ENCODE data around the gene ATP6V0B. TPM values are rescaled to one million over a fixed set of nuclear protein-coding genes. Genes with fewer than 3 reads are reported as not detected.

Gene ATP6V0B
- total RNA-seq, 2 experiments from 2014 or later, result 42.9 to 47.0 TPM

DNA sequence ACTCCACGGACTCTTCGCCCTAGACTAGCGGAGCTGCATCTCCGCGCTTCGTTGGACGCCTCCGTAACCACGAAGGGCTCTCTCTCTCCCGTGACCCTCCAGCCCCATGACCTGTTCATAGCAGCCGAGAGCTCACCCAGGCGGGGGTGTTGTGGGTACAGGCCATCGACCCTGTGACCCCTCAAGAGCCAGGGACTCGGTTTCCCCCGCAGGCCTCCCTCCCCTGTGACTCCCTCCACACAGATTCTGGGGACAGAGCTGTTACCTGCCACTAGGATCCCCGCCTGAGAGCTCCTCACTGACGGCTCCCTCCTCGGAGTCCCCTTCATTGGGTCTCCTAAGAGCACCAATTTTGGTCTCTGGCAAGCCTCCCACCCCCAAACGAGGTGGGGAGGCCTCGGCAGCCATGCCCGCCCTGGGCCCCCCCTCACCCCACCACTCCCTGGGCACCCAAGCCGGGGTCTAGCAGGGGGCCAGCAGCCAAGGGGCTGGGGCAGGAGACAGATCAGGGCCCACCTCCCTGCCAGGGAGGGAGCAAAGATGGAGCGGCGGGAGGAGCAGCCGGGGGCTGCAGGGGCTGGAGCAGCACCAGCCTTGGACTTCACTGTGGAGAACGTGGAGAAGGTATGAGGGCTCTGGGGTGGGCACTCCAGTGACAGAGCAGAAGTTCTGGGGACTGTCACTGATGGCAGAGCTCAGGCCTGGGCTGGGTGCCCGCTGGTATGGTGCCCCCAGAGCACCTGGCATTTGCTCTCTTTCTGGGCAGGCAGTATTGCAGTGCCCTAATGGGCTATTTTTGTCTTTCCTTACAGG is 27.5 kb upstream of the ATP6V0B start:
- ATAC-seq (ENCODE audit: poor library complexity) (no peak), DNase-seq (peak in 1 of 14 experiments; percentile 6)
- no peaks in the 10 kb centered on the region for H3K9me3 Mint-ChIP-seq
- Histone ChIP-seq H3K27me3 (ENCODE audit: control insufficient read depth in 1 of 2, insufficient read depth in 2 of 2, low read length in 2 of 2) (no peaks in the 10 kb centered on the region), H3K4me1 (ENCODE audit: insufficient read depth, low read length) (peaks cover 36% of the 10 kb centered on the region), H3K36me3 (ENCODE audit: insufficient read depth, low read length) (peaks cover 9% of the 10 kb centered on the region), H3K4me3 (ENCODE audit: low read length) (peak overlapping the region; percentile 94), H3K27ac (ENCODE audit: low read depth in 1 of 2, low read length in 2 of 2) (peak overlapping the region; percentile 93 to 94), H3K9me3 (ENCODE audit: control insufficient read depth in 1 of 2, insufficient read depth in 1 of 2, low read length in 2 of 2) (no peaks in the 10 kb centered on the region)
- TF ChIP-seq, protein P1, sequence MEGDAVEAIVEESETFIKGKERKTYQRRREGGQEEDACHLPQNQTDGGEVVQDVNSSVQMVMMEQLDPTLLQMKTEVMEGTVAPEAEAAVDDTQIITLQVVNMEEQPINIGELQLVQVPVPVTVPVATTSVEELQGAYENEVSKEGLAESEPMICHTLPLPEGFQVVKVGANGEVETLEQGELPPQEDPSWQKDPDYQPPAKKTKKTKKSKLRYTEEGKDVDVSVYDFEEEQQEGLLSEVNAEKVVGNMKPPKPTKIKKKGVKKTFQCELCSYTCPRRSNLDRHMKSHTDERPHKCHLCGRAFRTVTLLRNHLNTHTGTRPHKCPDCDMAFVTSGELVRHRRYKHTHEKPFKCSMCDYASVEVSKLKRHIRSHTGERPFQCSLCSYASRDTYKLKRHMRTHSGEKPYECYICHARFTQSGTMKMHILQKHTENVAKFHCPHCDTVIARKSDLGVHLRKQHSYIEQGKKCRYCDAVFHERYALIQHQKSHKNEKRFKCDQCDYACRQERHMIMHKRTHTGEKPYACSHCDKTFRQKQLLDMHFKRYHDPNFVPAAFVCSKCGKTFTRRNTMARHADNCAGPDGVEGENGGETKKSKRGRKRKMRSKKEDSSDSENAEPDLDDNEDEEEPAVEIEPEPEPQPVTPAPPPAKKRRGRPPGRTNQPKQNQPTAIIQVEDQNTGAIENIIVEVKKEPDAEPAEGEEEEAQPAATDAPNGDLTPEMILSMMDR (IDR thresholded peaks at IDR 0.05), result no peak
- intact Hi-C loops (cut with DNase I, micrococcal nuclease), result loop anchor here (2.0 to 10.0 kb wide), 7 partner anchors 185 to 1132 kb away; partner anchors contain the start of genes DMAP1 (in 1 of the 2), ELOVL1 (in 1 of the 2), ERMAP (in 1 of the 2) and HYI (in 1 of the 2)
- peak overlapping the region; percentile 91 for H3K27ac Mint-ChIP-seq
- H3K27me3 Mint-ChIP-seq, result no peaks in the 10 kb centered on the region
- ChIA-PET POLR2A (interaction anchor here (0.8 to 1.7 kb wide), 4 partner anchors 22 to 297 kb away, joined by 3 to 7 read pairs (median 6); partner anchors contain the start of genes ATP6V0B, B4GALT2, DPH2 and KDM4A), CTCF (interaction anchor here (1.1 to 2.2 kb wide), 3 partner anchors 13 to 28 kb away, joined by 4 to 24 read pairs (median 6); partner anchors contain the start of genes ARTN, ATP6V0B and DPH2)
- H3K36me3 Mint-ChIP-seq (ENCODE audit: low read depth), result peaks cover 15% of the 10 kb centered on the region
- peaks cover 64% of the 10 kb centered on the region for H3K4me1 Mint-ChIP-seq (ENCODE audit: low read depth)
- peak overlapping the region; percentile 91 for H3K4me3 Mint-ChIP-seq

DNA sequence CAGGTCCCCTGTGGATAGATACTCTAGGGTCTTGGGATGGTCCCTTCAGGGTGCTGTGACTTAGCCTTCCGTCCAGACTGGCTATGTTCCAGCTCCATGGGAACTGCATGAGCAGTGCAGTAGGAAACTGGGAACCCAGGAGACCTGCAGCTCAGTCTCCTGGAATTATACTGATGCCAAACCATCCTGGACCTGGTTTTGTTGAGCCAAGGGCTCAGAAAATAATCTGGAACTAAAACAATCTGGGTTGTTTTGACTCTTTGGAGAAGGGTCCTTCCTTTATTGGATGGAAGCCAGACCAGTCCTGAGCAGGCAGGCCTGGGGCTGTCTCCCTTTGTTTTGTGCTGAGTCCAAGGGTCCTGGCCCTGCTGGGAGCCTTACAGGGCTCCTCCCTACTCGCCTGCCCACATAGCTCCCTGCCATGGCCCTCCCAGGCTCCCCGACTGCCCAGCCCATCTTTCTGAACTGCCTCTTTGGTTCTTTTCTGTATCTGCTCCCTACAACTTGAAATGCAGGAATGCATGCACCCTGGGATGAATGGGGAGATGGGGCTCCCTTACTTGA is 26.8 kb upstream of the ATP6V0B start:
- Mint-ChIP-seq H3K9me3 (no peaks in the 10 kb centered on the region), H3K27me3 (no peaks in the 10 kb centered on the region), H3K4me1 (ENCODE audit: low read depth) (peaks cover 60% of the 10 kb centered on the region), H3K36me3 (ENCODE audit: low read depth) (peaks cover 15% of the 10 kb centered on the region), H3K27ac (peak overlapping the region; percentile 91), H3K4me3 (peak overlapping the region; percentile 82)
- Histone ChIP-seq H3K9me3 (ENCODE audit: control insufficient read depth in 1 of 2, insufficient read depth in 1 of 2, low read length in 2 of 2) (no peaks in the 10 kb centered on the region), H3K4me3 (ENCODE audit: low read length) (peak overlapping the region; percentile 94), H3K27ac (ENCODE audit: low read depth in 1 of 2, low read length in 2 of 2) (no peak overlapping the region), H3K27me3 (ENCODE audit: control insufficient read depth in 1 of 2, insufficient read depth in 2 of 2, low read length in 2 of 2) (no peaks in the 10 kb centered on the region), H3K36me3 (ENCODE audit: insufficient read depth, low read length) (peaks cover 9% of the 10 kb centered on the region), H3K4me1 (ENCODE audit: insufficient read depth, low read length) (peaks cover 36% of the 10 kb centered on the region)
- ChIA-PET POLR2A (interaction anchor here (1.7 kb wide), 1 partner anchor 27 kb away, joined by 7 read pairs; the partner anchor contains the start of gene ATP6V0B), CTCF (interaction anchor here (1.4 to 1.5 kb wide), 2 partner anchors 13 to 27 kb away, joined by 4 to 6 read pairs; partner anchors contain the start of gene ATP6V0B)
- TF ChIP-seq, protein P1 (IDR thresholded peaks at IDR 0.05), result no peak
- DNase-seq, result no peak
- intact Hi-C loops (cut with DNase I, micrococcal nuclease), result loop anchor here (1.0 to 10.0 kb wide), 8 partner anchors 20 to 1133 kb away; partner anchors contain the start of genes DMAP1 (in 1 of the 2), ELOVL1 (in 1 of the 2), ERMAP (in 1 of the 2) and HYI (in 1 of the 2)
- no peak for ATAC-seq (ENCODE audit: poor library complexity)

DNA sequence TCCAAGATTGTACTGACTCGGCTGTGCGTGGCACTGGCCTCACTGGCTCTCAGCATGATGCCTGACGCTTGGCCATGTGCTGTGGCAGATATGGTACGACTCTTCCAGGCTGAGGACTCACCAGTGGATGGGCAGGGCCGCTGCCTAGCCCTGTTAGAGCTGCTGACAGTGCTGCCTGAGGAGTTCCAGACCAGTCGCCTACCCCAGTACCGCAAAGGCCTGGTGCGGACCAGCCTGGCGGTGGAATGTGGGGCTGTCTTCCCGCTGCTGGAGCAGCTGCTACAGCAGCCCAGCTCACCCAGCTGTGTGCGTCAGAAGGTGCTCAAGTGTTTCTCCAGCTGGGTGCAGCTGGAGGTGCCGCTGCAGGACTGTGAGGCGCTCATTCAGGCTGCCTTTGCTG is 25.1 kb upstream of the ATP6V0B start:
- H3K4me1 Mint-ChIP-seq (ENCODE audit: low read depth), result peaks cover 56% of the 10 kb centered on the region
- no peak overlapping the region for H3K4me3 Mint-ChIP-seq
- no peak overlapping the region for H3K4me3 ChIP-seq (ENCODE audit: low read length)
- H3K27me3 ChIP-seq (ENCODE audit: control insufficient read depth in 1 of 2, insufficient read depth in 2 of 2, low read length in 2 of 2), result no peaks in the 10 kb centered on the region
- ATAC-seq (ENCODE audit: poor library complexity) (no peak), DNase-seq (no peak)
- no peaks in the 10 kb centered on the region for H3K9me3 ChIP-seq (ENCODE audit: control insufficient read depth in 1 of 2, insufficient read depth in 1 of 2, low read length in 2 of 2)
- peaks cover 35% of the 10 kb centered on the region for H3K4me1 ChIP-seq (ENCODE audit: insufficient read depth, low read length)
- no peak overlapping the region for H3K27ac ChIP-seq (ENCODE audit: low read depth in 1 of 2, low read length in 2 of 2)
- intact Hi-C loops (cut with DNase I, micrococcal nuclease), result loop anchor here (5.0 to 10.0 kb wide), 6 partner anchors 187 to 1135 kb away; partner anchors contain the start of genes DMAP1 (in 1 of the 2), ELOVL1 (in 1 of the 2), ERMAP (in 1 of the 2) and HYI (in 1 of the 2)
- POLR2A ChIA-PET, result no interaction called here
- no peaks in the 10 kb centered on the region for H3K9me3 Mint-ChIP-seq
- TF ChIP-seq, protein P1 (IDR thresholded peaks at IDR 0.05), result no peak
- peaks cover 9% of the 10 kb centered on the region for H3K36me3 ChIP-seq (ENCODE audit: insufficient read depth, low read length)
- no peaks in the 10 kb centered on the region for H3K27me3 Mint-ChIP-seq
- H3K36me3 Mint-ChIP-seq (ENCODE audit: low read depth), result peaks cover 15% of the 10 kb centered on the region
- CTCF ChIA-PET, result interaction anchor here (1.3 to 1.5 kb wide), 2 partner anchors 15 kb away, joined by 4 to 6 read pairs; no protein-coding TSS in a partner anchor
- H3K27ac Mint-ChIP-seq, result no peak overlapping the region
